Loucy (cell line): ENCODE measurements around the gene AMFR.

ENCODE experiments used
- H2AFZ ChIP-seq: fragments of 200-600 bp; sonication (generic); 2 replicates; pipeline ENCODE4 v1.6.0; 2016; ENCODE audit warnings: antibody characterized with exemption, mild to moderate bottlenecking, low read length, moderate library complexity
- H3F3A ChIP-seq: fragments of 200-600 bp; 2 replicates; pipeline ENCODE4 v1.6.0; 2016; ENCODE audit warnings: antibody characterized with exemption, low read depth, mild to moderate bottlenecking
- H3K27me3 ChIP-seq: fragments of 200-600 bp; sonication (generic); 2 replicates; pipeline ENCODE4 v1.6.1; 2014; ENCODE audit warnings: low read length, mild to moderate bottlenecking; ENCODE audit not compliant: insufficient read depth, poor library complexity, severe bottlenecking
- H3K36me3 ChIP-seq: fragments of 200-600 bp; sonication (generic); 2 replicates; pipeline ENCODE4 v1.6.1; 2016; ENCODE audit warnings: low read length; ENCODE audit not compliant: insufficient read depth
- H3K4me1 ChIP-seq: fragments of 200-600 bp; sonication (generic); 2 replicates; pipeline ENCODE4 v1.5.1; 2014; ENCODE audit warnings: low read length, mild to moderate bottlenecking; ENCODE audit not compliant: insufficient read depth, poor library complexity, severe bottlenecking
- H3K4me2 ChIP-seq: fragments of 200-600 bp; sonication (generic); 2 replicates; pipeline ENCODE4 v1.6.0; 2014; ENCODE audit warnings: antibody characterized with exemption, low read length, low read depth, mild to moderate bottlenecking; ENCODE audit not compliant: poor library complexity, severe bottlenecking
- H3K4me3 ChIP-seq: fragments of 200-600 bp; sonication (generic); 2 replicates; pipeline ENCODE4 v1.5.1; 2014; ENCODE audit warnings: low read length, mild to moderate bottlenecking, mixed read lengths; ENCODE audit not compliant: poor library complexity, severe bottlenecking
- H3K79me2 ChIP-seq: fragments of 200-600 bp; sonication (generic); 2 replicates; pipeline ENCODE4 v1.6.1; 2014; ENCODE audit warnings: low read length; ENCODE audit not compliant: insufficient read depth
- H3K9ac ChIP-seq: fragments of 200-600 bp; sonication (generic); 2 replicates; pipeline ENCODE4 v1.6.0; 2014; ENCODE audit warnings: mild to moderate bottlenecking, low read depth, low read length, moderate library complexity; ENCODE audit not compliant: poor library complexity, severe bottlenecking
- H3K9me2 ChIP-seq: fragments of 200-600 bp; sonication (generic); replicated peaks from 2 replicates; pipeline ENCODE4 v1.6.1; 2016; ENCODE audit warnings: low read depth, low read length, mixed read lengths
- H3K9me3 ChIP-seq: fragments of 200-600 bp; sonication (generic); 2 replicates; pipeline ENCODE4 v1.6.1; 2014; ENCODE audit warnings: mild to moderate bottlenecking, antibody characterized with exemption, low read length, low read depth; ENCODE audit not compliant: insufficient read depth
- H4K20me1 ChIP-seq: fragments of 200-600 bp; sonication (generic); 2 replicates; pipeline ENCODE4 v1.6.0; 2014; ENCODE audit warnings: antibody characterized with exemption, low read length, mild to moderate bottlenecking; ENCODE audit not compliant: insufficient read depth, poor library complexity, severe bottlenecking
- CTCF ChIP-seq: fragments of 200-600 bp; sonication (generic); conservative IDR thresholded peaks from 2 replicates; pipeline ENCODE4 v1.5.1; 2014; ENCODE audit warnings: mild to moderate bottlenecking, antibody characterized with exemption, low read length
- EZH2phosphoT487 ChIP-seq: fragments of 200-600 bp; IDR thresholded peaks from 2 replicates; pipeline ENCODE4 v1.6.1; 2018; ENCODE audit warnings: antibody characterized with exemption, mild to moderate bottlenecking, moderate library complexity, borderline replicate concordance

The AMFR gene

GRCh38 chr16:56325956-56326355, 99.4 kb downstream of the AMFR start:
- H3F3A ChIP-seq: no peaks in the 10 kb centered on the region
- no peaks in the 10 kb centered on the region for H3K9me3 ChIP-seq
- H3K27me3 ChIP-seq: no peaks in the 10 kb centered on the region
- H3K9ac ChIP-seq: no peak overlapping the region
- no peaks in the 10 kb centered on the region for H3K79me2 ChIP-seq
- H4K20me1 ChIP-seq: no peaks in the 10 kb centered on the region
- no peak overlapping the region for H3K4me2 ChIP-seq
- peaks cover 21% of the 10 kb centered on the region for H3K4me1 ChIP-seq
- no peak overlapping the region for H3K4me3 ChIP-seq
- TF ChIP-seq EZH2phosphoT487: no peak
- no peak for TF ChIP-seq CTCF
- H2AFZ ChIP-seq: no peak overlapping the region
- no peaks in the 10 kb centered on the region for H3K36me3 ChIP-seq
- no peaks in the 10 kb centered on the region for H3K9me2 ChIP-seq

GRCh38 chr16:56324406-56324805, 100.9 kb downstream of the AMFR start:
- Histone ChIP-seq H3K9me3 (no peaks in the 10 kb centered on the region), H3K4me1 (peaks cover 37% of the 10 kb centered on the region), H4K20me1 (no peaks in the 10 kb centered on the region), H2AFZ (no peak overlapping the region), H3K4me3 (no peak overlapping the region), H3K4me2 (no peak overlapping the region), H3K9ac (no peak overlapping the region), H3K27me3 (no peaks in the 10 kb centered on the region), H3K36me3 (no peaks in the 10 kb centered on the region), H3F3A (no peaks in the 10 kb centered on the region), H3K9me2 (no peaks in the 10 kb centered on the region), H3K79me2 (no peaks in the 10 kb centered on the region)
- TF ChIP-seq EZH2phosphoT487 (no peak), CTCF (no peak)

GRCh38 chr16:56321571-56321970, 103.8 kb downstream of the AMFR start:
- no peak overlapping the region for H3K4me3 ChIP-seq
- H3K4me2 ChIP-seq: peak overlapping the region; percentile 61
- H4K20me1 ChIP-seq: no peaks in the 10 kb centered on the region
- no peaks in the 10 kb centered on the region for H3F3A ChIP-seq
- H2AFZ ChIP-seq: no peak overlapping the region
- peak overlapping the region; percentile 21 for H3K9ac ChIP-seq
- H3K27me3 ChIP-seq: no peaks in the 10 kb centered on the region
- H3K4me1 ChIP-seq: peaks cover 47% of the 10 kb centered on the region
- no peaks in the 10 kb centered on the region for H3K36me3 ChIP-seq
- no peaks in the 10 kb centered on the region for H3K9me2 ChIP-seq
- no peaks in the 10 kb centered on the region for H3K79me2 ChIP-seq
- TF ChIP-seq EZH2phosphoT487: no peak
- TF ChIP-seq CTCF: no peak
- H3K9me3 ChIP-seq: no peaks in the 10 kb centered on the region
